DND-41 (cell line): ENCODE data around the gene ANGPTL4.

ENCODE experiments used
- EZH2 ChIP-seq: IDR thresholded peaks from 3 replicates; pipeline ENCODE4 v1.6.1; 2012; ENCODE audit warnings: borderline replicate concordance, low read depth, mild to moderate bottlenecking, moderate library complexity, low read length, inconsistent platforms; ENCODE audit not compliant: severe bottlenecking
- TF ChIP-seq, protein P1 (sequence below): IDR thresholded peaks from 2 replicates; pipeline ENCODE4 v1.5.1; 2012; ENCODE audit warnings: borderline replicate concordance, low read length, moderate library complexity, mild to moderate bottlenecking; ENCODE audit not compliant: poor library complexity, severe bottlenecking; ENCODE audit errors: extremely low read depth

GRCh38 chr19:8363803-8364771 is at the start of gene ANGPTL4:
- TF ChIP-seq, protein P1, sequence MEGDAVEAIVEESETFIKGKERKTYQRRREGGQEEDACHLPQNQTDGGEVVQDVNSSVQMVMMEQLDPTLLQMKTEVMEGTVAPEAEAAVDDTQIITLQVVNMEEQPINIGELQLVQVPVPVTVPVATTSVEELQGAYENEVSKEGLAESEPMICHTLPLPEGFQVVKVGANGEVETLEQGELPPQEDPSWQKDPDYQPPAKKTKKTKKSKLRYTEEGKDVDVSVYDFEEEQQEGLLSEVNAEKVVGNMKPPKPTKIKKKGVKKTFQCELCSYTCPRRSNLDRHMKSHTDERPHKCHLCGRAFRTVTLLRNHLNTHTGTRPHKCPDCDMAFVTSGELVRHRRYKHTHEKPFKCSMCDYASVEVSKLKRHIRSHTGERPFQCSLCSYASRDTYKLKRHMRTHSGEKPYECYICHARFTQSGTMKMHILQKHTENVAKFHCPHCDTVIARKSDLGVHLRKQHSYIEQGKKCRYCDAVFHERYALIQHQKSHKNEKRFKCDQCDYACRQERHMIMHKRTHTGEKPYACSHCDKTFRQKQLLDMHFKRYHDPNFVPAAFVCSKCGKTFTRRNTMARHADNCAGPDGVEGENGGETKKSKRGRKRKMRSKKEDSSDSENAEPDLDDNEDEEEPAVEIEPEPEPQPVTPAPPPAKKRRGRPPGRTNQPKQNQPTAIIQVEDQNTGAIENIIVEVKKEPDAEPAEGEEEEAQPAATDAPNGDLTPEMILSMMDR = no peak
- TF ChIP-seq EZH2 = no peak
